ENCODE results near the gene TBC1D8.

The TBC1D8 gene

DNA sequence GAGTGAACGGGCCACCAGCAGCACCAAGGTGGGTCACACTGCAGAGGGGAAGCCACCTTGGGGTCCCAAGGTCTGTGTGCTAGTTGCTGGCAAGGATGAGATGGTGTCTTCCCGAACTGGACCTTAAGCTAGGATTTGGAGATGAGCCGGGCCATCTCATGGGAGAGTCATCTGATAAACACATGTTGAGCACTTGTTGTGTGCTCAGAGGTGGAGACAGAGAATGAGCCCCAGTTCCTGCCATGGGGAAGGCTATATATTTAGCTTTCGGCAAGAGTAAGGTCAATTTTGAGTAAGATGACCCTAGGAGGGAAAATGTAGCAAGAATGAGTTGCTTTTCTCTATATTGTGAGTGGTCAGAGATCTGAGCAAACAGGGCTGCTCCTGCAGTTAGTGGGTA, 190.5 kb downstream of the TBC1D8 start:
- DNase-seq (ENCODE audit: low read depth in 1 of 2, low spot score in 1 of 2): no peak
- Histone ChIP-seq H3K27me3 (ENCODE audit: insufficient read depth, poor library complexity, severe bottlenecking) (no peaks in the 10 kb centered on the region), H3K27ac (replicated peaks) (no peak overlapping the region), H3K4me3 (replicated peaks; ENCODE audit: insufficient read depth, low read length) (no peak overlapping the region)
- TF ChIP-seq SPI1 (IDR thresholded peaks at IDR 0.05; ENCODE audit: borderline replicate concordance, low read depth): no peak
- TF ChIP-seq, protein P1, sequence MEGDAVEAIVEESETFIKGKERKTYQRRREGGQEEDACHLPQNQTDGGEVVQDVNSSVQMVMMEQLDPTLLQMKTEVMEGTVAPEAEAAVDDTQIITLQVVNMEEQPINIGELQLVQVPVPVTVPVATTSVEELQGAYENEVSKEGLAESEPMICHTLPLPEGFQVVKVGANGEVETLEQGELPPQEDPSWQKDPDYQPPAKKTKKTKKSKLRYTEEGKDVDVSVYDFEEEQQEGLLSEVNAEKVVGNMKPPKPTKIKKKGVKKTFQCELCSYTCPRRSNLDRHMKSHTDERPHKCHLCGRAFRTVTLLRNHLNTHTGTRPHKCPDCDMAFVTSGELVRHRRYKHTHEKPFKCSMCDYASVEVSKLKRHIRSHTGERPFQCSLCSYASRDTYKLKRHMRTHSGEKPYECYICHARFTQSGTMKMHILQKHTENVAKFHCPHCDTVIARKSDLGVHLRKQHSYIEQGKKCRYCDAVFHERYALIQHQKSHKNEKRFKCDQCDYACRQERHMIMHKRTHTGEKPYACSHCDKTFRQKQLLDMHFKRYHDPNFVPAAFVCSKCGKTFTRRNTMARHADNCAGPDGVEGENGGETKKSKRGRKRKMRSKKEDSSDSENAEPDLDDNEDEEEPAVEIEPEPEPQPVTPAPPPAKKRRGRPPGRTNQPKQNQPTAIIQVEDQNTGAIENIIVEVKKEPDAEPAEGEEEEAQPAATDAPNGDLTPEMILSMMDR (IDR thresholded peaks at IDR 0.05; ENCODE audit: insufficient read depth, low read length): no peak
- TF ChIP-seq, protein P2, sequence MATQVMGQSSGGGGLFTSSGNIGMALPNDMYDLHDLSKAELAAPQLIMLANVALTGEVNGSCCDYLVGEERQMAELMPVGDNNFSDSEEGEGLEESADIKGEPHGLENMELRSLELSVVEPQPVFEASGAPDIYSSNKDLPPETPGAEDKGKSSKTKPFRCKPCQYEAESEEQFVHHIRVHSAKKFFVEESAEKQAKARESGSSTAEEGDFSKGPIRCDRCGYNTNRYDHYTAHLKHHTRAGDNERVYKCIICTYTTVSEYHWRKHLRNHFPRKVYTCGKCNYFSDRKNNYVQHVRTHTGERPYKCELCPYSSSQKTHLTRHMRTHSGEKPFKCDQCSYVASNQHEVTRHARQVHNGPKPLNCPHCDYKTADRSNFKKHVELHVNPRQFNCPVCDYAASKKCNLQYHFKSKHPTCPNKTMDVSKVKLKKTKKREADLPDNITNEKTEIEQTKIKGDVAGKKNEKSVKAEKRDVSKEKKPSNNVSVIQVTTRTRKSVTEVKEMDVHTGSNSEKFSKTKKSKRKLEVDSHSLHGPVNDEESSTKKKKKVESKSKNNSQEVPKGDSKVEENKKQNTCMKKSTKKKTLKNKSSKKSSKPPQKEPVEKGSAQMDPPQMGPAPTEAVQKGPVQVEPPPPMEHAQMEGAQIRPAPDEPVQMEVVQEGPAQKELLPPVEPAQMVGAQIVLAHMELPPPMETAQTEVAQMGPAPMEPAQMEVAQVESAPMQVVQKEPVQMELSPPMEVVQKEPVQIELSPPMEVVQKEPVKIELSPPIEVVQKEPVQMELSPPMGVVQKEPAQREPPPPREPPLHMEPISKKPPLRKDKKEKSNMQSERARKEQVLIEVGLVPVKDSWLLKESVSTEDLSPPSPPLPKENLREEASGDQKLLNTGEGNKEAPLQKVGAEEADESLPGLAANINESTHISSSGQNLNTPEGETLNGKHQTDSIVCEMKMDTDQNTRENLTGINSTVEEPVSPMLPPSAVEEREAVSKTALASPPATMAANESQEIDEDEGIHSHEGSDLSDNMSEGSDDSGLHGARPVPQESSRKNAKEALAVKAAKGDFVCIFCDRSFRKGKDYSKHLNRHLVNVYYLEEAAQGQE (IDR thresholded peaks at IDR 0.05; ENCODE audit: insufficient replicate concordance, low read depth): no peak
- TF ChIP-seq POLR2AphosphoS5 (IDR thresholded peaks at IDR 0.05; ENCODE audit: low read depth): no peak
- TF ChIP-seq GABPA (IDR thresholded peaks at IDR 0.05; ENCODE audit: low read depth): no peak

DNA sequence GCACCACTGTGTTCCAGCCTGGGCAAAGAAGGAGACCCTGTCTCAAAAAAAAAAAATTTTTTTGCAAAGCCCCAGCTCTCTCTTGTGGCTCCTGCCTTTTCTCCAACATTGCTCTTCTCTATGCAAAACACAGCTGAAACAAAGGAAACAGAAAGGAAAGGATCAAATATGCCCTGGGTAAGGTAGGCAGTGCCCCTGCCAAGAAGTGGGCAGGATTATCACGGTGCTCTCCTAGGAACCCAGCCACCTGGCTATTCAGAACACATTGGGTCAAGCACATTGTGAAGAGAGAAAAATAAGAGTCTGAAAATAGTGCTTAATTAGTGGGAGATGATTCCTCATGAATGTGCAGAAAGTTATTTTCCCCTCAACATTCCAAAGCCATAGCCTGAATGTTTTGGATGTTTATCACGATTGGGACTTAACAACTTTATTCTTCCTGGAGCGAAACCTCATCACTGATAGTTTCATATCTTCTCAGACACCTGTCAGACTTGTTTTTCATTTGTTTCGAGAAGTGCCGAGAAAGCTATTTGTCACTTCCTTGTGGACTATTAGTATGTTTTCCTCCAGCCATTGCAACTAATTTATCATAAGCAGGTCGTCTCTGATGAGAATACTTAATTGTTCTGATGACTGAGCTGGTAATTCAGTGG, 191.8 kb downstream of the TBC1D8 start:
- DNase-seq (ENCODE audit: low read depth in 1 of 2, low spot score in 1 of 2): no peak
- no peak overlapping the region for H3K27ac ChIP-seq (replicated peaks)

DNA sequence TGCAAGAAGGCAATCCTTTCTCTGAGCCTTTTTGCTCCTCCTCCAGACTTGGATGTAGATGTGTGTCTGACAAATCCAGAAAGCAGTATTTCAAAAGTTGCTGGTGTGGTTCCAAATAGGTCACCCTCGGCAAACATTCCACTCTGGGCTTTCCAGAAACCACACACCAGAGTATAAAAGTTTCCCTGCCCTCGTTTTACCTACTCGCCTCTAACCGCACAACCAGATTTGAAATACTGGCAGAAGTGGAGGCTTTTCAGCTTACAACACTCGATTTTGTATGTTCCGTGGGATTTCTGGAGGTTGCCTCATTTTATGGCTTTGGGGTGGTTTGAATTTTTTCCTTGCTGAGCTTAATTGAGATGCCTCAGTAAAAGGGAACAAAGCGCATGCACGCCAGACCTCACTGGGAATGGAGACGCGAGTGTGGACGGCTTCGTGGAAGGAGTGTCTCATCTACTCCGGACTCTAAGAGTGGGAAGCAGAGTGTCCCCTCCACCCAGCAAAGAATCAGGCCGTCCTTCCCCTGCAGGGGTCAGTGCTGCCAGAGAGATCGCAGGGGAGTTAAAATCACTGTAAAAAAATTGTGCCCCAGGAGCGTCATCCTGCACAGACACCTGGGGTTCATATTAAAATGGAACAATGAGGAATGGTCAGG, 193.1 kb downstream of the TBC1D8 start:
- Histone ChIP-seq H3K4me3 (replicated peaks; ENCODE audit: insufficient read depth, low read length) (no peak overlapping the region), H3K27me3 (ENCODE audit: insufficient read depth, poor library complexity, severe bottlenecking) (no peaks in the 10 kb centered on the region), H3K27ac (replicated peaks) (no peak overlapping the region)
- DNase-seq (ENCODE audit: low read depth in 1 of 2, low spot score in 1 of 2): no peak
- TF ChIP-seq, protein P2 (IDR thresholded peaks at IDR 0.05; ENCODE audit: insufficient replicate concordance, low read depth): no peak
- no peak for TF ChIP-seq GABPA (IDR thresholded peaks at IDR 0.05; ENCODE audit: low read depth)
- no peak for TF ChIP-seq POLR2AphosphoS5 (IDR thresholded peaks at IDR 0.05; ENCODE audit: low read depth)
- no peak for TF ChIP-seq SPI1 (IDR thresholded peaks at IDR 0.05; ENCODE audit: borderline replicate concordance, low read depth)
- TF ChIP-seq, protein P1 (IDR thresholded peaks at IDR 0.05; ENCODE audit: insufficient read depth, low read length): no peak

More for the DNA sequence above, 191.8 kb downstream of the TBC1D8 start:
- Histone ChIP-seq H3K27me3 (ENCODE audit: insufficient read depth, poor library complexity, severe bottlenecking) (no peaks in the 10 kb centered on the region), H3K4me3 (replicated peaks; ENCODE audit: insufficient read depth, low read length) (no peak overlapping the region)
- TF ChIP-seq SPI1 (IDR thresholded peaks at IDR 0.05; ENCODE audit: borderline replicate concordance, low read depth) (no peak), GABPA (IDR thresholded peaks at IDR 0.05; ENCODE audit: low read depth) (no peak), POLR2AphosphoS5 (IDR thresholded peaks at IDR 0.05; ENCODE audit: low read depth) (no peak)
- TF ChIP-seq, protein P1 (IDR thresholded peaks at IDR 0.05; ENCODE audit: insufficient read depth, low read length): no peak
- TF ChIP-seq, protein P2 (IDR thresholded peaks at IDR 0.05; ENCODE audit: insufficient replicate concordance, low read depth): no peak

All from HL-60 (cell line).